ENCODE results near the gene NPIPB9.
"Not testable (repeated sequence)": the region's sequence is repeated elsewhere in the genome, so short reads cannot be mapped to it uniquely, and the experiment has no call there.

NPIPB9 gene

DNA sequence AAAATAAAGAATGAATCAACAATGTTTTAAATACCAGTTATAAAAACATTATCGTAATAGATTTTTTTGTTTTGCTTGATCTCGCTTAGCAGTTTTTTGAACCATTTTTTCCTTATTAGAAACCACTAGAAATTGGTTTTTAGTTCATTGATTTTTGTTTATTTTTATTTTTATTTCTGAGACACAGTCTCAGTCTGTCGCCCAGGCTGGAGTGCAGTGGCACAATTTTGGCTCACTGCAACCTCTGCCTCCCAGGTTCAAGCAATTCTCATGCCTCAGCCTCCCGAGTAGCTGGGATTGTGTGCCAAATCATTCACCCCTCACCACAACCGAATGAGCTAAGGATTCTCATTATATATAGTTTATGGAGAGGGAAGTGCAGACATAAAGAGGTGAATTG lies at the start of gene NPIPB9:
Gene NPIPB9, plus strand, starts transcription at position 301 of the 400 bp plus-strand sequence.
- DNase-seq (ENCODE audit: low read depth); H3K4me3 ChIP-seq (ENCODE audit: low read depth, low read length); in situ Hi-C loops (cut with HindIII; ENCODE audit: low sequenced_read_pairs): not testable (repeated sequence)

DNA sequence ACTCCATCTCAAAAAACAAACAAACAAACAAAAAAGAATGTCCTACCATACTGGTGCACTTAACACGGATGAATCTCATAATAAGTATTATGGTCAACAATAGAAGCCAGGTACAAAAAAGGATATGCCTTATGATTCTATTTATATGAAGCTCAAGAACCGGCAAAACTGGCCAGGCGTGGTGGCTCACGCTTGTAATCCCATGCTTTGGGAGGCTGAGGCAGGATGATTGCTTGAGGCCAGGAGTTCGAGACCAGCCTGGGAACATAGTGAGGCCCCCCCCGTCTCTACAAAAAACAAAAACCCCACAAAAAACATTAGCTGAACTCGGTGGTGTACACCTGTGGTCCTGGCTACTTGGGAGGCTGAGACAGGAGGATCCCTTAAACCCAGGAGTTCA lies 47.3 kb upstream of the NPIPB9 start:
- DNase-seq (ENCODE audit: low read depth); in situ Hi-C loops (cut with HindIII; ENCODE audit: low sequenced_read_pairs); H3K4me3 ChIP-seq (ENCODE audit: low read depth, low read length): not testable (repeated sequence)

DNA sequence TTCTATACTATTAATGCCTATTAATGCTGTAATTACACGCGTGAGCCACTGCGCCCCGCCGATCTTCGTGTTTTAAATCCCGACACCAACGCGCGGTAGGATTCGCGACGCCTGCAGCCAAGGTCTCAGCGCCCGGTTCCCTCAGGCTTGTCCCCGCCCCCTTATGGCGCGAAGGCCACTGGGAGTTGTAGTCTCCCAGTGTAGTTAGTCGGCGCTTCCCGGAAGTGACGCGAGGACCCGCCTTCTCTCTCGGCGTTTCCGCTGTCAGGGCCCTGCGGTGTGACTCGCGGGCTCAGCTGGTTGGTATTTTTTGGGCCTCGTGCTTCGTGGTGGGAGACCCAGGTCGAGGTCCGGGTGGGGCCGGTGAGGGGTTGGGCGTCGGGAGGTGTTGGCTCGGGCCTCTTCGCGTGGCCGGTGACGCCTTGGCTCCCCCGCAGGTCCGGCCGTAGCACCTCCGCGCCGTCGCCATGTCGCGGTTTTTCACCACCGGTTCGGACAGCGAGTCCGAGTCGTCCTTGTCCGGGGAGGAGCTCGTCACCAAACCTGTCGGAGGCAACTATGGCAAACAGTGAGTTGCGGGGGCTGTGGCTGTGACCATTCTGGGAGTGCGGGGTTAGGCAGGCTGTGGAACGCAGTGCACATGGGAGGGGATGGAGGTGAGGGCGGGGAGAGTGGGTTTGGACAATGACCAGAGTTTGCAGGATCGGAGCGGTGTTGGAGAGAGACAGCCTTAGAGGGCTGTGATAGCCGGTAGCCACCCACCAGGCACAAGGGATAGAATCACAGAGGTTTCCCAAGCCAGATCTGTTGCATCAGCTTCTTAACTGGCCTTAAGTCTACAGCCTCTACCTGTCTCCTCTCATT lies 40.1 kb upstream of the NPIPB9 start, which contains the start of gene EIF3C:
Gene EIF3C, plus strand, starts transcription at position 245 of the 864 bp plus-strand sequence. Its CDS starts 223 bp downstream, at position 468.
- peak within 1 kb of the TSS; percentile 23 for H3K4me3 ChIP-seq (ENCODE audit: low read depth, low read length)
- DNase-seq (ENCODE audit: low read depth); in situ Hi-C loops (cut with HindIII; ENCODE audit: low sequenced_read_pairs): not testable (repeated sequence)

DNA sequence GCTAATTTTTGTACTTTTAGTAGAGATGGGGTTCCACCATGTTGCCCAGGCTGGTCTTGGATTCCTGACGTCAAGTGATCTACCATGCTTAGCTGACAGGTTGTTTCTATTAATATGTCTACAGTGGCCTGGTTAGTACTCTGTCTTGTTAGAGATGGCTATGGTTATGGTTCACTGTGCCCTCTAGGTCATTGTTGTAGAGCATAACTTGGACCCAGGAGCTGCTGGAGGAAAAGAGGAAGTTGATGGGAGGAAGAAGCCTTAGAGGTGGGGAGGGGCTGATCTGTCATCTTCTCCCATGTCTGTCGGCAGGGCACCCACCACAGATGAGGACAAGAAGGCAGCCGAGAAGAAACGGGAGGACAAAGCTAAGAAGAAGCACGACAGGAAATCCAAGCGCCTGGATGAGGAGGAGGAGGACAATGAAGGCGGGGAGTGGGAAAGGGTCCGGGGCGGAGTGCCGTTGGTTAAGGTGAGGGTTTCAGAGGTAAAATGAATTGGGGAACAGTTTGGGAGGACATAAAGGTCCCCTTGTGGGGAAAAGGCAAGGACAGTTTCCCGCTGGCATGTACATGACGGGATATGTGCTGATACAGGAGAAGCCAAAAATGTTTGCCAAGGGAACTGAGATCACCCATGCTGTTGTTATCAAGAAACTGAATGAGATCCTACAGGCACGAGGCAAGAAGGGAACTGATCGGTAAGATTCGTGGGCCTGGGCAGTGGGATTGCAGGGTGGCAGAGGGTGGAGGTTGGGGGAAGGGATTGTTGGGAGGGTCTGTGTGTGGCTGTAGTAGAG lies 28.5 kb upstream of the NPIPB9 start:
- H3K4me3 ChIP-seq (ENCODE audit: low read depth, low read length); in situ Hi-C loops (cut with HindIII; ENCODE audit: low sequenced_read_pairs); DNase-seq (ENCODE audit: low read depth): not testable (repeated sequence)

DNA sequence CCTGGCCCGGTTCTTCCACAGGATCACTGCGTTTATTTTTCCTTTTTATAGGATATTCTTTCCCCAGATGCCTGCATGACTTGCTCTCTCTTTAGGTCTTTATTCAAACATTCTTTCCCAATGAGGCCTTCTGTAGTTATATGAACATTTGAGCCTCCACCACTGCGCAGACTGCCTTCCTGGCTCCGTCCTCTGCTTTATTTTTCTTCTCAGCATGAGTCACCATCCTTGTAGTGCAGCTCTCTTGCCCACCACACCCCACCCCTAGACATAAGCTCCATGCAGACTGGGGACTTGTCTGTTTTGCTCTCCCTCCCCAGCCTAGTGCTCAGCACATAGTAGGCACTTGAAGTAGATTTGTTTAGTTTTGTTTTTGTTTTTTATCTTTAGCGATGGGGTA lies 20.3 kb upstream of the NPIPB9 start:
- in situ Hi-C loops (cut with HindIII; ENCODE audit: low sequenced_read_pairs); DNase-seq (ENCODE audit: low read depth); H3K4me3 ChIP-seq (ENCODE audit: low read depth, low read length): not testable (repeated sequence)

DNA sequence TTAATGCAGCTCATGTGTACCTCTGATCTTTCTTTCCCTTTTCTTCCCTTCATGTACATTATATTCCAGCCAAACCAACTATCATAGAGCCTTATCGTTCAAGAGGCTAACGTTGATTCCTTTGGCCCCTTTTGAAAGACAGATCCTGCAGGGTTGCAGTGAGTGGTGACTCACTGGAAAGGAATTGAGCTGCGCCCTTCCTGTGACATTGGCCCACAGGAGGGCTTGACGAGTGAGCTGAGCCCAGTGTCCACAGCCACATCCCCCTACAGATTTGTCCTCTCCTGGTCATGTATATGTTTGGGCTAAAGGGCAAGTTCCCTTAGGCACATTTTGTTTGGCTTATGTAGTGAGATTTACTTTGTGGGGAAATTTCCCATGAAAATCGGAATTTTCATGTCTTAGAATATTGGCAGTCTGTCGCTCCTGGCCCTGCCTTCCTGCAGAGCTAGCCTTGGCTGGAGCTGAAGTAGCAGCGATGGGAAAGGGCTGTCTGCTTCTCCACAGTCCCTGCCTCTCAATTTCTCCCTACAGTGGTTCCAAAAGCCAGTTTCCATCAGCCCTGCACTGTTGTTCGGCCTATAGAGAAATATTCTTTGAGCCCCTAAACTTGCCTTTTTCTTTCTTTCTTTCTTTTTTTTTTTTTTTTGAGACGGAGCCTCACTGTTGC lies 19.0 kb upstream of the NPIPB9 start:
- H3K4me3 ChIP-seq (ENCODE audit: low read depth, low read length); DNase-seq (ENCODE audit: low read depth); in situ Hi-C loops (cut with HindIII; ENCODE audit: low sequenced_read_pairs): not testable (repeated sequence)

DNA sequence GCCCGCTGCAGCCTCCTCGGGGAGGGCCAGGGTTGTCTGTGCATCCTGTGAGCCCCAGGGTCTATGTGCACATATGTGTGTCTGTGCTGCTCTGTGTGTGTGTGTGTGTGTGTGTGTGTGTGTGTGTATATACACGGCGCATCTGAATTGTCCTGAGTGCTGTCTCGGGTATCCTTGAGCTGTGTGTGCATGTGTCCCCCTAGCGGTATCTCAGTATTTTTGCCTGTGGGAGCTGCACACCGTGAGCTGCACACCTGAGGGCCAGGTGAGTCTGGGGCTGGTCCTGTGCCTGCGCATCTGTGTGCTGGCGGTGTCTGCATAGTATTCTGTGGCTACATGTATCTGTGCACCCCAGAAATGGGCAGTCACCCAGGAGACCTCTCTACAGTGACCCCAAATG lies 11.8 kb upstream of the NPIPB9 start:
- in situ Hi-C loops (cut with HindIII; ENCODE audit: low sequenced_read_pairs); H3K4me3 ChIP-seq (ENCODE audit: low read depth, low read length); DNase-seq (ENCODE audit: low read depth): not testable (repeated sequence)

DNA sequence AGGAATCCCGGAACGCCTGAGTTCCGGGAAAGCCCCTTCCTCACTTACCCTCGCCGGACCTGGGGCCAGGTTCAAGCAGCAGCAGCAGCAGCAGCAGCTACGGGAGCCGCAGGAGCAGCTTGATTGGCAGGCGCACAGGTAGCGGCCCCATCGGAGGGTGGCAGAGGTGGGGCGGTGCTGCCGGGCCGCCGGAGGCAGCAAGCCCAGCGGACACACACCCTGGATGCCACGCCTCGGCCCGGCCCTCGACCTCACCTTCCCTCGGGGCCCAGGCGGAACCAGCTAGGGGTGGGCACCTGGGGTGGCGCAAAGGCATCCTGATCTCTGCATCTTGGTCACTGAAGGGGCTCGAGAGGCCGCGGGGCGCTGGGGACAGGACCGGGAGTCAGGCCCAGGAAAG lies 11.0 kb upstream of the NPIPB9 start:
- in situ Hi-C loops (cut with HindIII; ENCODE audit: low sequenced_read_pairs); H3K4me3 ChIP-seq (ENCODE audit: low read depth, low read length); DNase-seq (ENCODE audit: low read depth): not testable (repeated sequence)

DNA sequence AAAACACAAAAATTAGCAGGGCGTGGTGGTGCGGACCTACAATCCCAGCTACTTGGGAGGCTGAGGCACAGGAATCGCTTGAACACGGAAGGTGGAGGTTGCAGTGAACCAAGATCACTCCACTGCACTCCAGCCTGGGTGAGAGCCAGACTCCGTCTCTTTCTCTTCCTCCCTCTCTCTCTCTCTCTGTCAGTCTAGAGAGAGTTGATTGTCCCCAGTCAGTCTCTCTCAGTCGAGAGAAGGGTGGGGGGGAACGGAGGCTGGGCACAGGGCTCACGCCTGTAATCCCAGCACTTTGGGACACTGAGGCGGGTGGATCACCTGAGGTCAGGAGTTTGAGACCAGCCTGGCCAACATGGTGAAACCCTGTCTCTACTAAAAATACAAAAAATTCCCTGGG lies 10.3 kb upstream of the NPIPB9 start:
- in situ Hi-C loops (cut with HindIII; ENCODE audit: low sequenced_read_pairs); DNase-seq (ENCODE audit: low read depth); H3K4me3 ChIP-seq (ENCODE audit: low read depth, low read length): not testable (repeated sequence)

DNA sequence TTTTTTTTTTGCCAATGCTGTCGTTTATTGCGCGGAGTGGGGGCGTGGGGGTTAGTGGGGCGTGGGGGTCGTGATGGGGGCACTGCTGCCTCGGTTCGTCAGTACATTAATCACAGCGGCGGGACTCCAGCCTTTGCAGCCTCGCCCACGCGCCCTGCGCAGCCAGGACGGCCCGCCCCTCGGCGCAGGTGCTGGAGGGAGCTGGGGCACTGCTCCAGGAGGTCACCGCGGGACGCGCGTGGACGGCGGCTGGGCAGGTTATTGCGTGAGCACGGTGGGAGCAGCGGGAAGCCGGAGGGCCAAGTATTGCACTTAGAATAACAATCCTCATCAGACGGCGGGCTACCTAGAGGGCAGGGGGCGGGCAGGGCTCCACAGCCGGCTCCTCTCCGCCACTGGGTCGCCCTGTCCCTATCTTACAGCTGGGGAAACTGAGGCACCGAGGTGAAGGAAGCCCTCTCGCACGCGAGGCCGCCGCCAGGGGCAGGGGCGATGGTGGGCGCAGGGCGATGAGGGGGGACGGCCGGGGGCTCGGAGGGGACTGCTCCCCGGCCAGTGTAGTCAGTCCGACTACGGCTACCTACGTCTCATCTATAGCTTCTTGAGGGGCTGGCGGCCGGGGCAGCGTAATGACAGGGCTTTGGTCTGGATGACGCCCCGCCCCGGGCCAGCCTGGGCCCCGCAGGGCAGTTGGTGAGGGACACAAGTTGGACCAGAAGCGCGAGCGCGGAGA lies 4.8 kb upstream of the NPIPB9 start:
- in situ Hi-C loops (cut with HindIII; ENCODE audit: low sequenced_read_pairs); H3K4me3 ChIP-seq (ENCODE audit: low read depth, low read length); DNase-seq (ENCODE audit: low read depth): not testable (repeated sequence)

DNA sequence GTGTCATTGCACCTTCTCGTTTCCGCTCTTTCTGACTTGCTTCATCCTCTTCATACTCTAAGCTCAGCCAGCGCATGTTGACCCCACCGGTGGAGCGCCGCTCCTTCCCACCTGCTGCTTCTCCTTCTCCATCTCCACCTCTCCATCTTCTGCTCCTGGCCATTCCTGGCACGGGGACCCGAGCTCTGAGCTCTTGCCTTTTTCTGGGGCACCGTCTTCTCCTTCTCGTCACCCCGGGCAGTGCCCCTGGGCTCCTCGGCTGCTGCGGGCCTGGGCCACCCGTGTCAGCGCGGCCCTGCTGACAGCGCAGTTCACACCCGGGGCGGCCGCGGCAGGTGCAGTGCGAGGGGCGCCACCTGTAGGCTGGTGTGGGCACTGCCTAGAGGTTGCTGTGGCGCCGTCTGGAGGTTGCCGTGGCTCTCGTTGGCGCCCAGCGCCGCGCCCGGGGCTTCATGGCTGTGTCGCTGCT lies 1.6 kb upstream of the NPIPB9 start:
- H3K4me3 ChIP-seq (ENCODE audit: low read depth, low read length); DNase-seq (ENCODE audit: low read depth); in situ Hi-C loops (cut with HindIII; ENCODE audit: low sequenced_read_pairs): not testable (repeated sequence)

DNA sequence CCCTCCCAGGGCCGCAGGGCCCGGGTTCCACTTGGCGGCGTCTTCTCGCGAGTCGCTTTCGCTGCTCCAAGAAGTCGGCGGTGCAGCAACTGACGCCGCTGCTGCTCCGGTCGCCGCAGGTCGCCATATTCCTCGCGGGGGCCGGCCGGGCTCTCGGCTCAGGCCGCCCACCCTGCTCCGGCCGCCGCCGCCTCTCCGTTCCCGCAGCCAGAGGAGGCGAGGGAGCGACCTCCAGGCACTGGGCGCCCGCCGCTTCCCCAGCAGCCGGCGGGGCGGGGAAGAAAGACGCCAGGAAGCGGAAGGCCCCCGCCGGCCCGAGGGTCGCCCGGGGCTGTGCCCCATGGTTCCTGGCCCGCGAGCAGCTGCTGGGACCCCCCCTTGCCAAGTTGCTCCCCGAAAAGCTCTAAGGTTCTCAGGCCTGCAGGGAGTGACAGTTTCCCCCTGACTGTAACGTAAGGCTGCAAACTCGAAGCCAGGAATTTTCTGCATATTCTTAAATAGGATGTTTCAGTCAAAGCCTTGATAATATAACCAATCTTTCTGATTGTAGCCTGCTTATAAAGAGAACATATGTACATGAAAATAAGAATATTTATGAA lies 1.0 kb upstream of the NPIPB9 start:
- in situ Hi-C loops (cut with HindIII; ENCODE audit: low sequenced_read_pairs); DNase-seq (ENCODE audit: low read depth); H3K4me3 ChIP-seq (ENCODE audit: low read depth, low read length): not testable (repeated sequence)

DNA sequence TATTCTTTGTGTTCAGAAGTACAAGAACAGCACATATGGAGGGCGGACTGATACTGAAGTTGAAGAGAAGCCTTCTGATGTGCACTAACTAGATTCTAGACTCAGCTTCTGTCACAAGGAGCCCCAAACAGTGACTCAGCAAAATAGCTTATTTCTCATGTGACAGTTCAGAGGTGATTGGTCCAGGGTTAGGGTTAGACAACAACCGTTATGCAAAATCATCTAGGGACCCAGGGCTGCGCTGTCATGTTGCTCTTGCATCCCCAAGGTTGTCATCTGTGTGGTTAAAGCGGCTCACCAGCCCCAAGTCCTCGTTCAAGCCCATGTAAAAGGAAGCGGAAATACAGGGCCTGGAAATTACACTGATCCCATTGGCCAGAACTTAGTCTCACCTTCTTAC lies 30.1 kb downstream of the NPIPB9 start:
- in situ Hi-C loops (cut with HindIII; ENCODE audit: low sequenced_read_pairs); DNase-seq (ENCODE audit: low read depth); H3K4me3 ChIP-seq (ENCODE audit: low read depth, low read length): not testable (repeated sequence)

DNA sequence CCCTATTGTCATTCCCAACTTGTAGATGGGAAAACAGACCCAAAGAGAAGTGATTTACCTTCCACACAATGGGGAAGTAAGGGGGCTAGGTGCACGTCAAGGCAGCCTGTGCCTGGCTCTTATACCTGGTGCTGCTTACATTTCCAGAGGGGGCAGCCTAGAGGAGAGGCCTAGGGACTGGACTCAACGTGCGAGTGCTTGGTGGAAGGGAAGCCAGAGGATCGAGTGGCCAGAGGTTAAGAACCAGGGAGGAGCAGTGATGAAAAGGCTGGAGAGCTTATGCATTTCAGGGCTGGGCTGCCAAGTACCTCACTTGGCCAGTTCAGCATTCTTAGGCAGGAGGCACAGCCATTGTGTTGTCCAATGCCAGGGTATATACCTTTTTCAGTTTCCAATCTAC lies 30.8 kb downstream of the NPIPB9 start:
- DNase-seq (ENCODE audit: low read depth); in situ Hi-C loops (cut with HindIII; ENCODE audit: low sequenced_read_pairs); H3K4me3 ChIP-seq (ENCODE audit: low read depth, low read length): not testable (repeated sequence)

Data from astrocyte of the cerebellum (primary cell).